Stimulated activated CD8-positive, alpha-beta memory T cell treated with anti-CD3 and anti-CD28 coated beads, Interleukin-4, amount 100 ng/mL, for 1 hour (primary cell): Measurements from ENCODE around the gene SLC1A5.

ENCODE experiments used
- DNase-seq, 2 donors: peaks; one replicate each; pipeline ENCODE4 v3.0.0-alpha.2; 2020; ENCODE audit warnings: low read depth in 2 of 2, low spot score in 1 of 2

The SLC1A5 gene

DNA sequence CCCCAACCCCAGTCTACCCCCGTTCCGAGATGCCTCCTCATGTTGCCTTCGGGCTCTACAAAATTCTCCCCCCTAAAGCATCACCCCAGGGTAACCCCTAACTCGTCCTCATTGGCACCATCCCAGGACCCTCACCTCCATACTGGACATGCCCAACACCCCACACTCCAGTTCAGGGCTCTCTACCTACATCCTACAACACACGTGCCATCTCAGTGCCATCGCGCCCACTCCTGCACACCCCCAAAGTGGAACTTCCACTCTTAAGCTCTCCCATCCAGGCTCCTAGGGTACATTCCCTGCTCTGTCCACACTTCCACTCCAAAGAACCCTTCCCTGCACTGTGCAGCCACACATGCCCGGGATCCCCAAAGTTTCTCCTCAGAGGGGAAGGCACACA, 43.4 kb downstream of the SLC1A5 start:
- DNase-seq = no peak

DNA sequence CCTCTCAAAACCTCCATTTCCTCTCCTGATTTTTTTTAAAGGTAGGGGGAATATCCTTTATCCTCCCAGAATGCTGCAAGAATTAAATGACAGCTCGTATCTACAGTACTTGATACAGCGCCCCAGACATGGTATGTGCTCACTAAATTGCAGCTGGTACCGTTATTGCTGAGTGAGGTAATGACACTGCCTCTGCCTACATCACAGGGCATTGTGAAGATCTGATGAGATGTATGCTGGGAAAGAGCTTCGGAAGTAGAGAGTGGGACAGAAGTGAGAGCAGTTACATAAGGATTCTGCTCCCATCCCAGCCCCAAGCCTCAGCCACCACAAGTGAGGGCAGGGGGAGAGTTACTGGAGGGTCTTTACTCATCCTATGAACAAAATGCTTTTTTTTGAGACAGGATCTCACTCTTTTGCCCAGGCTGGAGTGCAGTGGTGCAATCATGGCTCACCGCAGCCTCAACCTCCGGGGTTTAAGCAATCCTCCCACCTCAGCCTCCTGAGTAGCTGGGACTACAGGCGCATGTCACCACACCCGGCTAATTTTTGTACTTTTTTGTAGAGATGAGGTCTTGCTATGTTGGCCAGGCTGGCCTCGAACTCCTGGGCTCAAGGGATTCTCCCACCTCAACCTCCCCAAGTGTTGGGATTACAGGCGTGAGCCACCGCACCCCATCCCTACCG, 44.2 kb downstream of the SLC1A5 start:
- no peak for DNase-seq

- no peak for DNase-seq
Observed at GRCh38 chr19:46742926-46743480, 45.4 kb downstream of the SLC1A5 start.

DNA sequence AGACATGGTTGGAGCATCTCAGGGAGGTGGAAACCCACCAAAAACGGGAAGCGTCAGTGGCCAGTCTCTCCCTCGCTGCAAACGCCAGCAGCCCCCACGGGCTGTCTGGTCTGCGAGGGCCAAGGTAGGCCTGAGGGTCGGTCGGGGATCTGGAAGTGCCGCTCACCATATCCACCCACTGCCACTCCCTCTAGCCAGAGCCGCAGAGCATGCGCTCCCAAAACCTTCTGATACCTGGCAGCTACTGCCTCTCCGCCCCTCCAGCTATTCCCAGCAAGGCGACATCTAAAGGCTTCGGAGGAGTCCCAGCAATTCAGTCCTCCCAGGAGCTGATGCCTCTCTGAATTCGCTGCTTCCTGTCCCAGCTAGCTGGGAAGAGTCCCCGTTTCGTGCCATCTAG, 46.9 kb downstream of the SLC1A5 start:
- DNase-seq = no peak

- DNase-seq = no peak
Observed at GRCh38 chr19:46739290-46739771, 49.1 kb downstream of the SLC1A5 start.

DNA sequence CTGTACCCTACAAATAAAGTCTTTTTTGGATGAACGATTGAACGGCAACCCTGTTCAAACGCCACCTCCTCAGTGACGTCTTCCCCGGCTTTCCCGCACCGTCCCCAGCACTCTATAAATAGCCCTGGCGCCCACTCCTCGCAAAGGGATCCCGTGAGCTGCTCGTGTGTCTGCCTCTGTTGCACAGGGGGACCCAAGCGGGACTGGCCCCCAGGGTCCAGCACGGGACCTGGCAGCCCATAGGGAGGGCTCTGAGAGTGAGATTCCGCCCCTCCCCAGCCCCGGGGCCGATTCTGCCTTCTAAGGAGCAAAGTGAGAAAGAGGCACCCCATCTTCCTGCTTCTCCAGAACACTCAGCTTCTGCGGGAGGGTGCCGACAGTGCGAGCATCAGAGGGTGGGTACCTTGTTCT, 50.6 kb downstream of the SLC1A5 start:
- DNase-seq = no peak

- DNase-seq = no peak
Observed at GRCh38 chr19:46737298-46737654, 51.1 kb downstream of the SLC1A5 start.

DNA sequence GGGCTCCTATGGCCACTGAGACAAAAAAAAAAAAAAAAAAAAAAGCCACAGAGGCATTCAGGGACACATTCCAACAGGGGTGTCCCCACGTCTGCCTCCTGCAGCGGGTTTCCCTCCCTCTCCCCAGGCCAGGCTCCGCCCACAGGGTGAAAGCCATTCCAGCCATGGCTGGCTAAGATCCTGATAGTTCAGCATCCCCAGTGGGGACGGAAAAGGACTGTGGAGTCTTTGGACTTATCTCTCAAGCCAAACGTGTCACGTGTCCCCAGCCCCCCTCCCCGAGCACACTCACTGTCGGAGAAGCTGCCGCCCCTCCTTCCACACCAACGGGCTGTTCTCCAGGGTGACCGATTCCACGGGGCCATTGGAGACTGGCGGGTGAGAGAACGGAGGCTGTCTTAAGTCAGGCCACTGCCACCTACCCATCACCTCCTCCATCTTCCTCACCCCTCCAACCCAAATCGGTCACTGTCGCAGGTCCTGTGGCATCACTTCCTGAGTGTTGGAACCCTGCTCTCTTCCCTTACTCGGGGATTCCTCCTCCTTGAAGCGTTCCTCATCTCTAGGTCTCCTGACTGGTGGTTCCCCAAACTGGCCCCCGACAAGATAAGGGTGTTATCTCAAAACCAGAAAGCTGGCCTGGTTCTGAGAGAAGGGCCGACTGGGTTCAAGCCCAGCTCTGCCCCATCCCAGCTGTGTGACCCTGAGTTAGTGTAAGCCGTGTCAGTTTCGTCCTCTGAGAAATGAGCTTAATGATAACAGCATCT, 51.7 kb downstream of the SLC1A5 start:
- DNase-seq = no peak

DNA sequence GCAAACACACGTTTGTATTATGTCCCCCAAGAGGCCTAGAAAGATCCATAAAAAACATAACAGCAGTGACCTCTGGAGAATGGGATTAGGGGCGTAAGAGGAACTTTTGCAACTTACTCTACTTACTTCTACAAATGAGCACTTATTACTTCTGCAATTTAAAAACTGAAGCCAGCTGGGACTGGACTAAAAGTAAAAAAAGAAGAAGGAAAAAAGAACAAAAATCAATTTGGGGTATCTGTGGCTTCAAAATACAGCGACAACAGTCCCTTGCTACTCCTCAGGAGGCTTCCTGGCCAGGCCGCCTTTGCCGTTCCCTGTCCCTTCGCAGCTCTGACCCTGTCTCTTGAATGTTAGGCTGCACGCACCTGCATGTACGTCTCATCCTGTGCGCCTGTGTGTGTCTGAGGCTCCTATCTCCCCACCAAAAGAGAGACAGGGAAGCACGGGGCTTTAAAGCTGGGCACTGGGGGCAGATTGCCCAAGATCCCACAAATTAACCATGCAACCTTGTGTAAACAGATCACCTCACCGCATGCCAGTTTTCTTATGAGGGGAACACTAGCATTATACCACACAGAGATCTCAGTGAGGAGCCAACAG, 54.6 kb downstream of the SLC1A5 start:
- no peak for DNase-seq

GRCh38 chr19:46732966-46733689, 55.3 kb downstream of the SLC1A5 start:
- DNase-seq = no peak

DNA sequence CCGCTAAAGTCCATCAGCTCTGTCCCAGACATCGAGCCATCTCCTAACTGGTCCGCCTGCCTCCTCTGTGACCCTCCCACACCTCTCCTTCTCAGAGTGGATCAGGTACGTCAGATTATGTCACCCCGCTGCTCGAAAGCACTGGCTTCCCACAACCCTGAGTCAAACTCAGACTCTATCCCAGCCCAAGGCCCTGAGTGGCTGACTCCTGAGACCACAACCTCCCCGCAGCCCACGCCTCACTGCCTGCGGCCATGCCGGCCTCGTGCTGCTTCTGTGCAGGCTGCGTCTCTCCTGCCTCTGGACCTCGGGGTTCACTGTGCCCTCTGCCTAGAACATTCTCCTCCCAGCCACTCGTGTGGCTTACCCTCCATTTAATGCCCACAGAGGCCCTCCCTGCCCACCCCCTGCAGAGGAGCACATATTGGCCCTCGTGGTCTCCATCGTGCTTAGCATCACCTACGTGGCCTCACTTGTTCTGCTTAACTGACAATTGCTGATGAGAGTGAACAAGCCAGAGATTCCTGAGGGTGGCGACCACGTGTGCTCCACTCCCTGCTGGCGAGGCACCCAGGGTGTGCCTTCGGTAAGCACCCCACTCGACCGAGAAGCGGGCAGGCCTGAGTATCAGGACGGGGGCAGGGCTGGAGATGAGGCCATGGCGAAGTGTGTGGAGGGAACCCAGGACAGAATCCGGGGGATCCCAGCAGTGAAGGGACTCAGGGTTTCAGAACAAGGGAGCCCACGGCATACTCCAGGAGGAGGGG, 56.0 kb downstream of the SLC1A5 start:
- no peak for DNase-seq

GRCh38 chr19:46731584-46731983, 56.8 kb downstream of the SLC1A5 start:
- DNase-seq = no peak

DNA sequence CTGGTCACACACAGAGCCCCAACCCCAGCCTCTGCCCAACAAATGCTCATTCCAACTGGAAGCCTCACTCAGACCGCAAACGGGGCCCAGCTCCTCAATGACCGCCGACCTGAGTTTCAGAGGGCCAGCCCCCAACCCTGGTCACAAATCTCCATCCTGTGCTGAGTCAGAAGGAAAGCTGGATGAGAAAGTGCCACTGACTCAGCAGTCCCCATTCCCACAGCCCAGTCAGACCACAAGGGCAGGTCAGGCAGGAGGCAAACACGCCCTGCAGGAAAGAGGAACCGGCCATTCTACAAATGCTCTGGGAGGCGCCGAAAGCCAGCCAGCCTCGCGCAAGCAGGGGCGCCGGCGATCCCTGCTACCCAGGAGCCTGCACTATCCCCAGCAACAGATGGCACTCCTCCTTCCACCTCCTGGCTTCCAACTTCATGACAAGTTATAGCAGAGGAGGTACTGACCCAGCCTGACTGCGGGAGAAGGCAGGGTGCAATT, 57.3 kb downstream of the SLC1A5 start:
- DNase-seq = no peak

DNA sequence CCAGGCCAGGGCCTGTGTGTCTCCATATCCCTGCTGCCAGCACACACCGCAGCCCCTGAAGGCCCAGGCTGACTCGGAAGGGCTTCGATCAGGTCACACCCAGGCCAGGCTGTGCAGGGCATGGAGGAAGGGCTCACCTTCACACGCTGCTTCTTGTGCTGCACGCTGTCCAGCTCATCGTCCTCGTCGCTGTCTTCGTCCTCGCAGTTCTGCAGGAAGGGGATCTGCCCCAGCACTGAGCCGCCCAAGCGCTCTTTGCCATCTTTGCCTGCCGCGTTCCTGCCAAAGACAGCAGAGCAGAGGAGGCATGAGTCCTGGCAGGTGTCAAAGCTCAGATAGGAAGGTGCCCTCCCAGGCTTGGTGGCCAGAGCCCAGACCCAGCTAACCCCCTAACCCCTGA, 57.8 kb downstream of the SLC1A5 start:
- no peak for DNase-seq

DNA sequence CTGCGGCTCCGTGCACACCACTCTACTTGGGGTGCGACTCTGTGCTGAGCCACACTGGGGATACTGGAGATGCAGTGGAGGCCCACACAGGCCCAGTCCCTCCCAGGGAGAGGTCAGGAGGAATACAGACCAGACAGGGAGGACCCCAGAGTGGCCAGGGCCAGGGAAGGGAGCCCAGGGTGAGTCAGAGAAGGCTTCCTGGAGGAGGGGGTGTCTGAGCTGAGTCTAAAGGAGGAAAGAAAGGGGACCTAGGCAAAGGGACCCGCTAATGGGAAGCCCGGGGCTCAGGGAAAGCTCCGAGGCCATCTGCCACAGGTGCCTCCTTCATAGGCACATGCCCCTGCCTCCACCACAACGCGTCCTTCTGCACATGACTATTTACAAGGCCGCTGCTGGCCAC, 58.2 kb downstream of the SLC1A5 start:
- no peak for DNase-seq

DNA sequence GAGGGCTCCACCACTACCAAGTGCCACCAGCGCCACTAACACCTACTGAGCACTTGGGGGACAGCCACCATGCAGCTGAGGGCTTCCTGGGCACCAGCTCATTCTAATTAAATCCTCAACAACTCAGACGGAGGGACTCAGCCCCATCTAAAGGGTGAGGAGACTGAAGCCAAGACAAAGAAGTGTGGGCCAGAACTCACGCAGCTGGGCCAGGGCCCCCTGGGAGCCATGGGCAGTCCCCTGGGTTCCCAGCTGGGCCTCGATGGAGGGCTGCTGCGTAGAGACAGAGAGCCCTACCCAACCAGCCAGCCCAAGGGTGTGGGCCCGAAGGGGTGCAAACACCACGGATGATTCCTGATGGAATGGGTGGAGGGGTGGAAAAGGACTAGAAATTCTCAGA, 58.7 kb downstream of the SLC1A5 start:
- DNase-seq = no peak

DNA sequence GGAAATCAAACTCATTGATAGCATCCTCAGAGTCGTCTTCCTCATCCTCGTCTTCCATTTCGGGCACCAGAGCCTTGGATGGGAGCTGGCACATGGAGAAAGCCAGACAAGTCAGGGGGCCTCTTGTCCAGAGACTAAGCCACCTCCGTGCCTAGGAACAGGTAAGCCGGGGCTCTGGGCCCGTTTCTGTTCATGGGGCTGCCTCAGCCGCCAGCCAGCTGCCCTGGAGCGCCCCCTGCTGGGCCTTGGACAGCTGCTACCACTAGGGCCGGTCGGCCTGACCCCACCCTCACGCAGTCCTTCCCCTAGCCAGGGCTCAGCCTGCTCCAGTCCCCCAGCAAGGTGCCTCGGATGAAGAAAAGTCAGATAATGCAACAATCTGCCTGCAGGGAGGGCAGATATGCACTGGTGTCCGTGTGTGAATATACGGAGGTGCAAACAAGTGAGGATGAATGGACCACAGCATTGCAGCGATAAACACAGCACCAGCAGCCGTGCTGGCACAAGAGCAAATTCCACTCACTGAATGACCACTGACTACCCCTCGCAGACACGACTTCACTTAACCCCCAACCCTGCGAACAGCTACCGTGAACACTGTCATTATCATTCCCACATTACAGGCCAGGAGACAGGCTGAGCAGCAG, 59.6 kb downstream of the SLC1A5 start:
- DNase-seq = peak; percentile 60 to 76

GRCh38 chr19:46728208-46728607, 60.2 kb downstream of the SLC1A5 start:
- DNase-seq = no peak

- no peak for DNase-seq
Observed at GRCh38 chr19:46727757-46728156, 60.6 kb downstream of the SLC1A5 start.

DNA sequence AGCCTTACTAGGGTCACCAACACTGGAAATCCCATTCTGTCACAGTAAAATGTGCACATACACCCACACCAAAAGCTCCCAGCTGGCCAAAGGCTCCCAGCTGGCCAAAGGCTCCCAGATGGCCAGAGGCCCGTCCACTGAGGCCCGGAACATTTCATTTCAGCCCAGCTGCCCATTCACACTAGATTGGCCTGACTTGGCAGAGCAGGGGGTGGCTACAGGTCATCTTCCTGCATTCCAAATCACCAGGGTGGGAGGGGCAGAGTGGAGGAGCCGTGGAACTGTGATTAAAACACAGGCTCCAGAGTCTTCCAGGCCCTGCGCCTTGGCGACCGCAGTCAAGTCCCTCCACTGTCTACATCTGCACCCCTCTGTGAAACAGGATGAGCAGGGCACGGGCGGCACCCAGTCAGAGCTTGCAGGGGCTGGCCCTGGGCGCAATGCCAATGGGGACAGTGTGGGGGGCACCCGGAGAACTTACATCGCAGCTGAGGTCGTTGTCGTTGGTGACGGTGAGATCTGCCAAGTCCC, 61.4 kb downstream of the SLC1A5 start:
- DNase-seq = no peak
